Mucosa of rectum (tissue), 2 donors: ENCODE measurements around the gene CCK.

Experiments used
- H3K27ac ChIP-seq, 2 donors: one replicate each; pipeline ENCODE4 v1.7.0; 2013; ENCODE audit warnings: inconsistent platforms in 2 of 2, low read depth in 2 of 2, low read length in 2 of 2
- H3K27me3 ChIP-seq, 2 donors: one replicate each; pipeline ENCODE4 v1.7.0; 2013; ENCODE audit warnings: low read length in 2 of 2; ENCODE audit not compliant: control insufficient read depth in 2 of 2, insufficient read depth in 2 of 2
- H3K36me3 ChIP-seq, 2 donors: one replicate each; pipeline ENCODE4 v1.7.0; 2013; ENCODE audit warnings: low read length in 2 of 2; ENCODE audit not compliant: control insufficient read depth in 2 of 2, insufficient read depth in 2 of 2
- H3K4me1 ChIP-seq, 2 donors: one replicate each; pipeline ENCODE4 v1.7.0; 2013; ENCODE audit warnings: low read length in 2 of 2, mild to moderate bottlenecking in 1 of 2; ENCODE audit not compliant: control insufficient read depth in 2 of 2, insufficient read depth in 2 of 2
- H3K4me3 ChIP-seq, 2 donors: one replicate each; pipeline ENCODE4 v1.7.0; 2013; ENCODE audit warnings: low read length in 2 of 2
- H3K9ac ChIP-seq, 2 donors: one replicate each; pipeline ENCODE4 v1.7.0; 2013; ENCODE audit warnings: low read length in 2 of 2, low read depth in 1 of 2, mild to moderate bottlenecking in 1 of 2
- H3K9me3 ChIP-seq, 2 donors: one replicate each; pipeline ENCODE4 v1.7.0; 2013; ENCODE audit warnings: low read length in 2 of 2; ENCODE audit not compliant: control insufficient read depth in 2 of 2
- donor health status: healthy.
- donor health status: Normal muscosa, but diverticular disease.

Gene CCK

GRCh38 chr3:42214565-42215283 is 51.3 kb downstream of the CCK start:
- H3K27ac ChIP-seq, result no peak overlapping the region

GRCh38 chr3:42214064-42214463 is 51.9 kb downstream of the CCK start:
- no peaks in the 10 kb centered on the region for H3K27me3 ChIP-seq
- H3K4me1 ChIP-seq, result no peaks in the 10 kb centered on the region
- H3K9ac ChIP-seq, result no peak overlapping the region
- peaks cover 42 to 47% of the 10 kb centered on the region in 2 donors for H3K36me3 ChIP-seq
- no peak overlapping the region for H3K4me3 ChIP-seq
- no peaks in the 10 kb centered on the region for H3K9me3 ChIP-seq
- H3K27ac ChIP-seq, result no peak overlapping the region

More at GRCh38 chr3:42214565-42215283, 51.3 kb downstream of the CCK start:
- no peak overlapping the region for H3K4me3 ChIP-seq
- H3K27me3 ChIP-seq, result no peaks in the 10 kb centered on the region
- H3K9me3 ChIP-seq, result no peaks in the 10 kb centered on the region
- peaks cover 36 to 47% of the 10 kb centered on the region in 2 donors for H3K36me3 ChIP-seq
- no peak overlapping the region for H3K9ac ChIP-seq
- H3K4me1 ChIP-seq, result no peaks in the 10 kb centered on the region

GRCh38 chr3:42213417-42213816 is 52.6 kb downstream of the CCK start:
- Histone ChIP-seq H3K36me3 (peaks cover 44 to 45% of the 10 kb centered on the region in 2 donors), H3K4me3 (no peak overlapping the region), H3K9me3 (no peaks in the 10 kb centered on the region), H3K27ac (peak overlapping the region in 1 of 2 donors; percentile 25), H3K4me1 (no peaks in the 10 kb centered on the region), H3K9ac (no peak overlapping the region), H3K27me3 (no peaks in the 10 kb centered on the region)

DNA sequence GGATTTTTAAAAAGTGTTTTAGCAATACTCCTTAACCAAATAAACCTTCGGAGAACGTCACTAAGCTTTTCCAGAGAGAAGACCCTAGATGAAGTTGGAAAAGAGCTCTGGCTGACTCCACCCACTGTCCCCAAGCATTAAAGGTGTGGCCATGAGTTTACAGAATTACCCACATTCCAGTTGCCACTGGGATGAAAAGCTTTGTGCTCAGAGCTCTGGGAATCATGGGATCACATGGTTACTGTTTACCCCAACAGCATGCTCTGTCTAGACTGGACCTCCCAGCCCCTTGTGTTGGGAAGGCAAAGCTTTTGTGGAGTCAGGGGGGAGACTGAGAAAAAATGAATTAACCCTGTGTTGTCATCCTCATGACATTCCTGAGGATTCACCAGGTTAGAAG is 55.3 kb downstream of the CCK start:
- no peaks in the 10 kb centered on the region for H3K27me3 ChIP-seq
- H3K9ac ChIP-seq, result no peak overlapping the region
- no peaks in the 10 kb centered on the region for H3K4me1 ChIP-seq
- peaks cover 54 to 61% of the 10 kb centered on the region in 2 donors for H3K36me3 ChIP-seq
- H3K27ac ChIP-seq, result no peak overlapping the region
- H3K9me3 ChIP-seq, result no peaks in the 10 kb centered on the region
- H3K4me3 ChIP-seq, result no peak overlapping the region

GRCh38 chr3:42209917-42210316 is 56.1 kb downstream of the CCK start:
- Histone ChIP-seq H3K9ac (no peak overlapping the region), H3K27ac (no peak overlapping the region), H3K4me3 (no peak overlapping the region), H3K36me3 (peaks cover 57 to 68% of the 10 kb centered on the region in 2 donors), H3K4me1 (no peaks in the 10 kb centered on the region), H3K27me3 (no peaks in the 10 kb centered on the region), H3K9me3 (no peaks in the 10 kb centered on the region)
